H1 (cell line): ENCODE measurements around the gene SEL1L. TPM values are rescaled to one million over a fixed set of nuclear protein-coding genes. Genes with fewer than 3 reads are reported as not detected.

Experiments
- CTCF ChIA-PET: fragments of 300-600 bp; sonication (Branson Sonifier 250); formaldehyde crosslinking; loops from one replicate; lab custom pipeline; 2021; ENCODE audit not compliant: partially characterized antibody; lab: Charles Lee
- POLR2A ChIA-PET: fragments of 300-600 bp; sonication (Branson Sonifier 250); formaldehyde crosslinking; loops from one replicate; lab custom pipeline; 2021; ENCODE audit warnings: inconsistent platforms; ENCODE audit not compliant: partially characterized antibody; lab: Charles Lee
- DNase-seq, 2 experiments: peaks; one replicate each; pipeline versions ENCODE4 v3.0.0 to v3.0.0-alpha.2; 2010 to 2022; ENCODE audit warnings: low spot score in 2 of 2, low read depth in 1 of 2, mixed read lengths in 1 of 2
- FAIRE-seq: peaks from 2 replicates; lab custom pipeline; 2011; peaks lifted over from hg19 to GRCh38; lab: Jason Lieb, UNC
- H2AFZ ChIP-seq: 2 replicates; pipeline ENCODE4 v1.8.1; 2012; ENCODE audit warnings: low read length, inconsistent platforms
- H2AK5ac ChIP-seq: 2 replicates; pipeline ENCODE4 v1.6.1; 2013; ENCODE audit warnings: low read depth, low read length
- H2BK120ac ChIP-seq: replicated peaks from 2 replicates; pipeline ENCODE3; 2013; ENCODE audit warnings: low read depth, low read length, inconsistent platforms
- H2BK12ac ChIP-seq: 2 replicates; pipeline ENCODE4 v1.6.1; 2013; ENCODE audit warnings: low read depth, low read length
- H2BK15ac ChIP-seq: 2 replicates; pipeline ENCODE4 v1.6.1; 2013; ENCODE audit warnings: low read length
- H2BK20ac ChIP-seq: 2 replicates; pipeline ENCODE4 v1.6.1; 2013; ENCODE audit warnings: low read length
- H2BK5ac ChIP-seq: 2 replicates; pipeline ENCODE4 v1.6.1; 2013; ENCODE audit warnings: low read depth, low read length
- H3K14ac ChIP-seq: 2 replicates; pipeline ENCODE4 v1.6.1; 2013; ENCODE audit warnings: inconsistent platforms; ENCODE audit not compliant: insufficient read length
- H3K18ac ChIP-seq: 2 replicates; pipeline ENCODE4 v1.6.1; 2013; ENCODE audit warnings: low read length; ENCODE audit errors: extremely low read depth
- H3K23ac ChIP-seq: 2 replicates; pipeline ENCODE4 v1.6.1; 2013; ENCODE audit warnings: inconsistent platforms; ENCODE audit not compliant: insufficient read length
- H3K23me2 ChIP-seq: 2 replicates; pipeline ENCODE4 v1.6.1; 2013; ENCODE audit warnings: low read depth, low read length
- H3K27ac ChIP-seq: 2 replicates; pipeline ENCODE4 v1.6.1; 2011; ENCODE audit warnings: low read depth, low read length, inconsistent platforms
- H3K27me3 ChIP-seq, 4 experiments: replicated peaks in 1 of 4; 1 replicate in 1 of 4; 2 replicates in 3 of 4; pipeline versions ENCODE4 v1.6.1 to v1.8.1; 2011 to 2013; ENCODE audit warnings: low read length in 3 of 4, mild to moderate bottlenecking in 3 of 4, inconsistent platforms in 2 of 4, mixed read lengths in 2 of 4, moderate library complexity in 1 of 4; ENCODE audit not compliant: control insufficient read depth in 3 of 4, insufficient read depth in 3 of 4; ENCODE audit errors: extremely low read depth in 1 of 4
- H3K36me3 ChIP-seq, 4 experiments: 2 replicates each; pipeline versions ENCODE4 v1.6.1 to v1.8.1; 2011 to 2013; ENCODE audit warnings: mild to moderate bottlenecking in 4 of 4, low read length in 3 of 4, moderate library complexity in 2 of 4, control low read depth in 1 of 4, inconsistent platforms in 1 of 4; ENCODE audit not compliant: insufficient read depth in 4 of 4, control insufficient read depth in 2 of 4
- H3K4ac ChIP-seq: replicated peaks from 2 replicates; pipeline ENCODE3; 2013; ENCODE audit warnings: low read length, low read depth, mixed read lengths, inconsistent platforms; ENCODE audit not compliant: insufficient read length
- H3K4me1 ChIP-seq, 4 experiments: replicated peaks in 1 of 4; 1 replicate in 1 of 4; 2 replicates in 3 of 4; pipeline versions ENCODE4 v1.6.1 to v1.8.1; 2011 to 2013; ENCODE audit warnings: low read length in 3 of 4, inconsistent platforms in 2 of 4, mixed read lengths in 1 of 4; ENCODE audit not compliant: insufficient read depth in 4 of 4, control insufficient read depth in 3 of 4
- H3K4me2 ChIP-seq, 2 experiments: 2 replicates each; pipeline versions ENCODE4 v1.6.1 to v1.8.1; 2011 to 2013; ENCODE audit warnings: low read depth in 2 of 2, low read length in 2 of 2, control low read depth in 1 of 2, inconsistent platforms in 1 of 2, mild to moderate bottlenecking in 1 of 2; ENCODE audit not compliant: insufficient read depth in 1 of 2
- H3K4me3 ChIP-seq, 4 experiments: fragments of 200-600, 300-600 bp in 1 of 4; sonication (generic), shearing (Covaris generic), sonication (Bioruptor Twin) in 1 of 4; 2 replicates each; pipeline versions ENCODE4 v1.5.1 to v1.8.1; 2011 to 2016; ENCODE audit warnings: low read length in 4 of 4, low read depth in 3 of 4, control low read depth in 2 of 4, inconsistent platforms in 2 of 4, mild to moderate bottlenecking in 2 of 4, mixed read lengths in 1 of 4, moderate library complexity in 1 of 4; ENCODE audit not compliant: insufficient read depth in 2 of 4; ENCODE audit errors: extremely low read depth in 1 of 4
- H3K56ac ChIP-seq: replicated peaks from 2 replicates; pipeline ENCODE3; 2013; ENCODE audit warnings: low read depth, mild to moderate bottlenecking, mixed read lengths, low read length, inconsistent platforms; ENCODE audit not compliant: insufficient read length
- H3K79me1 ChIP-seq: 2 replicates; pipeline ENCODE4 v1.6.1; 2013; ENCODE audit warnings: low read depth, low read length, control low read depth
- H3K79me2 ChIP-seq, 2 experiments: 2 replicates each; pipeline versions ENCODE4 v1.6.1 to v1.8.1; 2012 to 2013; ENCODE audit warnings: low read length in 2 of 2, mild to moderate bottlenecking in 2 of 2, inconsistent platforms in 1 of 2; ENCODE audit not compliant: insufficient read depth in 2 of 2, control insufficient read depth in 1 of 2
- H3K9ac ChIP-seq, 4 experiments: replicated peaks in 1 of 4; 1 replicate in 1 of 4; 2 replicates in 3 of 4; pipeline versions ENCODE4 v1.6.1 to v1.8.1; 2011 to 2013; ENCODE audit warnings: low read depth in 3 of 4, low read length in 3 of 4, control low read depth in 2 of 4, mild to moderate bottlenecking in 2 of 4, moderate library complexity in 2 of 4, inconsistent platforms in 1 of 4; ENCODE audit errors: extremely low read depth in 1 of 4
- H3K9me3 ChIP-seq, 2 experiments: 2 replicates each; pipeline versions ENCODE4 v1.6.1 to v1.8.1; 2012 to 2013; ENCODE audit warnings: mild to moderate bottlenecking in 2 of 2, moderate library complexity in 2 of 2, control low read depth in 1 of 2, inconsistent platforms in 1 of 2, low read depth in 1 of 2, low read length in 1 of 2, mixed read lengths in 1 of 2; ENCODE audit not compliant: insufficient read depth in 2 of 2
- H4K20me1 ChIP-seq, 2 experiments: replicated peaks in 1 of 2; 2 replicates each; pipeline versions ENCODE3 to v1.8.1; 2011 to 2013; ENCODE audit warnings: inconsistent platforms in 2 of 2, low read length in 2 of 2, mild to moderate bottlenecking in 1 of 2; ENCODE audit not compliant: insufficient read depth in 2 of 2, control insufficient read depth in 1 of 2
- H4K5ac ChIP-seq: 2 replicates; pipeline ENCODE4 v1.6.1; 2013; ENCODE audit warnings: low read length, low read depth, mixed read lengths, inconsistent platforms; ENCODE audit not compliant: insufficient read length
- H4K8ac ChIP-seq: 2 replicates; pipeline ENCODE4 v1.8.0; 2013; ENCODE audit warnings: mild to moderate bottlenecking, moderate library complexity, low read length, inconsistent platforms; ENCODE audit not compliant: insufficient read depth; ENCODE audit errors: extremely low read depth
- H4K91ac ChIP-seq: replicated peaks from 2 replicates; pipeline ENCODE3; 2013; ENCODE audit warnings: low read length, mixed read lengths, inconsistent platforms; ENCODE audit not compliant: insufficient read length
- RAD21 ChIP-seq, 2 experiments: IDR thresholded peaks in 1 of 2; conservative IDR thresholded peaks in 1 of 2; 2 replicates each; pipeline ENCODE4 v1.6.1; 2011; ENCODE audit warnings: low read depth in 2 of 2, low read length in 2 of 2, improper control_type of control experiment in 1 of 2, inconsistent platforms in 1 of 2, mild to moderate bottlenecking in 1 of 2, moderate library complexity in 1 of 2
- ZNF274 ChIP-seq: IDR thresholded peaks from 2 replicates; pipeline ENCODE4 v1.7.0; 2012; ENCODE audit warnings: low read length, borderline replicate concordance; ENCODE audit errors: extremely low read depth
- WGBS, 2 experiments: shearing (Covaris generic) in 1 of 2; methylation state at CpG; one replicate each; pipeline versions ENCODE4 v1.1.6 to v1.1.7; 2013 to 2015; ENCODE audit warnings: low lambda C conversion rate in 2 of 2, mixed read lengths in 2 of 2, inconsistent platforms in 1 of 2, low coverage in 1 of 2, missing lambda C conversion rate in 1 of 2; ENCODE audit not compliant: insufficient replicate concordance in 2 of 2, insufficient coverage in 1 of 2, insufficient read length in 1 of 2; ENCODE audit errors: extremely low coverage in 1 of 2, missing lambda C conversion rate in 1 of 2; 5-methylcytosine and 5-hydroxymethylcytosine counted together
- polyA plus RNA-seq, 7 experiments: library from polyadenylated mRNA; depleted of rRNA in 3 of 7; stranded (reverse) in 5 of 7; unstranded in 2 of 7; fragments of >200 nt in 5 of 7; fragments of 200-250 nt in 2 of 7; gene quantifications; 1 replicate in 5 of 7; 2 replicates in 1 of 7; 4 replicates in 1 of 7; pipeline versions ENCODE4 v1.2.1 to v1.2.3, GENCODE V29; 2011 to 2013; ENCODE audit warnings: missing spikeins in 2 of 7, mixed read lengths in 2 of 7
- total RNA-seq: library from RNA; stranded (reverse); fragmentation: NEBNext Ultra II Directional; extraction: Animal tissue kit (Norgen Biotek cat#: 25700); gene quantifications from 2 replicates; pipeline ENCODE4 v1.2.1, GENCODE V29; 2021
- TF ChIP-seq, protein P1 (sequence below), 3 experiments: IDR thresholded peaks; 1 replicate in 2 of 3; 2 replicates in 1 of 3; pipeline versions ENCODE4 v1.5.1 to v1.6.1; 2011; ENCODE audit warnings: low read length in 3 of 3, mild to moderate bottlenecking in 3 of 3, inconsistent platforms in 2 of 3, low read depth in 1 of 3, moderate library complexity in 1 of 3; ENCODE audit not compliant: insufficient read depth in 1 of 3; ENCODE audit errors: control extremely low read depth in 1 of 3

SEL1L gene
- total and polyA plus RNA-seq, 2 of the 8 experiments (the other 6 are each of a cell fraction or from before 2014, with no cell fraction given): 4.3 to 34.9 TPM

DNA sequence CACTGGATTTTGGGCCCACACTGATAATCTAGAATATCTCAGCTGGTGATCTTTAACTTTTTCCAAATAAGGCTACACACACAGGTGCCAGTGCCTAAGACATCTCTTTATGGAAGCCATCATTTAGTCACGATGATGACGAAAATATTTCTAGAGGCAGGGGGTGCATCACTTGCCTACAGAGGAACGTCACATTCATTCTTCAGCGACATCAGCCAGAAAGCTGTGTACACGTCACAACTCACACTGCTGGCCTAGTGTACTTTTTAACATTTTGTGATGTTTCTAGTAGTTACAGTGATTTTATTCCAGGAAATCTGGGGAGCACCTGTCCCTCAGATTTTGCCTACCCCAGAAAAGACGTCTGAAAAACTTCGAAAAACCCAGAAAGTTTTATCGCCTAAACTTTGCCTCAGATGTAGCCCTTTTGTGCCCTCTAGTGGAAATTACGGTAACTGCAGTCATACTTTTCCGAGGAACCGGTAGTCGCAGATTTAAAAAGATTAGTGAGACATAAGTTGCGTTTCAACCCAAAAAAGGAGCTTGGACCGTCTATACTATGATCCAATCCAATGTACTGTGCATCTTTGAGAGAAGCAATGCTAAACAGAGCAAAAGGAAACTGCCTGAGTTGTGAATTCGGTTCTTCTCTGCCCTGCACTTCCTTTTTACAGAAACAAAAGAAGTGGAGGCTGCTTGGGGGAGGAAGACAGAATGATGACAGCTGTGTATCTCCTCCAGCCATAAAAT is 69.2 kb downstream of the SEL1L start:
- H2BK15ac ChIP-seq: no peak overlapping the region
- no peak overlapping the region for H3K14ac ChIP-seq
- H4K8ac ChIP-seq: no peak overlapping the region
- H3K36me3 ChIP-seq: no peaks in the 10 kb centered on the region
- no peaks in the 10 kb centered on the region for H3K4me1 ChIP-seq
- H3K79me2 ChIP-seq: no peaks in the 10 kb centered on the region
- WGBS, 2 experiments: 42% methylated on average over 15 of the region's 15 CpGs; no CpG with 5 or more reads in 1 of the 2 experiments
- H2BK12ac ChIP-seq: no peak overlapping the region
- FAIRE-seq (peak; percentile 87), DNase-seq (peak; percentile 9 to 80)
- peak overlapping the region; percentile 100 for H2AFZ ChIP-seq
- ChIA-PET POLR2A (interaction anchor here (0.5 to 1.3 kb wide), 3 partner anchors 243 to 279 kb away, joined by 4 to 7 read pairs (median 4); no protein-coding TSS in a partner anchor), CTCF (interaction anchor here (0.6 to 5.9 kb wide), 58 partner anchors 9 to 845 kb away, joined by 3 to 76 read pairs (median 4); no protein-coding TSS in a partner anchor)
- TF ChIP-seq RAD21 (IDR thresholded peaks at IDR 0.05 in 1 of 2, conservative IDR thresholded peaks at IDR 0.05 in 1 of 2; ENCODE audit: low read depth in 2 of 2, low read length in 2 of 2) (peak; percentile 94 to 95), ZNF274 (no peak)
- TF ChIP-seq, protein P1, sequence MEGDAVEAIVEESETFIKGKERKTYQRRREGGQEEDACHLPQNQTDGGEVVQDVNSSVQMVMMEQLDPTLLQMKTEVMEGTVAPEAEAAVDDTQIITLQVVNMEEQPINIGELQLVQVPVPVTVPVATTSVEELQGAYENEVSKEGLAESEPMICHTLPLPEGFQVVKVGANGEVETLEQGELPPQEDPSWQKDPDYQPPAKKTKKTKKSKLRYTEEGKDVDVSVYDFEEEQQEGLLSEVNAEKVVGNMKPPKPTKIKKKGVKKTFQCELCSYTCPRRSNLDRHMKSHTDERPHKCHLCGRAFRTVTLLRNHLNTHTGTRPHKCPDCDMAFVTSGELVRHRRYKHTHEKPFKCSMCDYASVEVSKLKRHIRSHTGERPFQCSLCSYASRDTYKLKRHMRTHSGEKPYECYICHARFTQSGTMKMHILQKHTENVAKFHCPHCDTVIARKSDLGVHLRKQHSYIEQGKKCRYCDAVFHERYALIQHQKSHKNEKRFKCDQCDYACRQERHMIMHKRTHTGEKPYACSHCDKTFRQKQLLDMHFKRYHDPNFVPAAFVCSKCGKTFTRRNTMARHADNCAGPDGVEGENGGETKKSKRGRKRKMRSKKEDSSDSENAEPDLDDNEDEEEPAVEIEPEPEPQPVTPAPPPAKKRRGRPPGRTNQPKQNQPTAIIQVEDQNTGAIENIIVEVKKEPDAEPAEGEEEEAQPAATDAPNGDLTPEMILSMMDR (IDR thresholded peaks at IDR 0.05; ENCODE audit: control extremely low read depth in 1 of 3, insufficient read depth in 1 of 3, low read depth in 1 of 3, low read length in 3 of 3): peak in 2 of 3 experiments; percentile 77 to 83; a peak in 3 of 4 replicates
- H2BK5ac ChIP-seq: no peak overlapping the region
- no peaks in the 10 kb centered on the region for H4K20me1 ChIP-seq
- no peaks in the 10 kb centered on the region for H3K27me3 ChIP-seq
- 0 out of 2 replicates have a peak overlapping the region, but pooled peaks have one; percentile 44 for H3K18ac ChIP-seq
- H3K23ac ChIP-seq: no peak overlapping the region
- H3K23me2 ChIP-seq: no peaks in the 10 kb centered on the region
- no peak overlapping the region for H3K27ac ChIP-seq
- H3K79me1 ChIP-seq: no peaks in the 10 kb centered on the region
- H3K9me3 ChIP-seq: peaks cover 0 to 12% of the 10 kb centered on the region in 2 experiments; a peak in 1 of 4 replicates
- H3K4me3 ChIP-seq: peak overlapping the region; percentile 9 to 51 (median 30); a peak in 5 of 8 replicates
- no peak overlapping the region for H4K91ac ChIP-seq
- H2BK20ac ChIP-seq: no peak overlapping the region
- peak overlapping the region; percentile 61 to 66 for H3K4me2 ChIP-seq
- H3K4ac ChIP-seq: no peak overlapping the region
- H3K9ac ChIP-seq: peak overlapping the region in 1 of 4 experiments; percentile 35; a peak in 1 of 7 replicates
- no peak overlapping the region for H4K5ac ChIP-seq
- no peak overlapping the region for H2AK5ac ChIP-seq
- H2BK120ac ChIP-seq: no peak overlapping the region
- H3K56ac ChIP-seq: no peak overlapping the region
